Brain microvascular endothelial cell (primary cell): ENCODE results near the gene DDX25.
"Not testable (repeated sequence)": the region's sequence is repeated elsewhere in the genome, so short reads cannot be mapped to it uniquely, and the experiment has no call there.

Source experiments
- DNase-seq: peaks from one replicate; pipeline ENCODE4 v3.0.0-alpha.2; 2020
- H3K27ac ChIP-seq: fragments of 250-450 bp; sonication (Bioruptor Pico); 2 replicates; pipeline ENCODE4 v1.5.1; 2020; ENCODE audit warnings: mild to moderate bottlenecking, moderate library complexity
- H3K27me3 ChIP-seq: fragments of 250-450 bp; sonication (Bioruptor Pico); replicated peaks from 2 replicates; pipeline ENCODE4 v1.5.1; 2020; ENCODE audit warnings: mild to moderate bottlenecking
- H3K36me3 ChIP-seq: fragments of 250-450 bp; sonication (Bioruptor Pico); replicated peaks from 2 replicates; pipeline ENCODE4 v1.5.1; 2020; ENCODE audit warnings: mild to moderate bottlenecking
- H3K4me3 ChIP-seq: 2 replicates; pipeline ENCODE4 v1.5.1; 2011; ENCODE audit warnings: low read depth, mild to moderate bottlenecking, control low read depth, low read length, moderate library complexity
- in situ Hi-C: cut with HindIII; loops from 2 replicates; pipeline ENCODE4 v1.10.0; 2017; ENCODE audit warnings: low sequenced_read_pairs, low pct_ligation_motif_present
- TF ChIP-seq, protein P1 (sequence below): IDR thresholded peaks from 2 replicates; pipeline ENCODE4 v1.5.1; 2011; ENCODE audit warnings: low read depth, mild to moderate bottlenecking, moderate library complexity, low read length, control low read depth, inconsistent platforms; ENCODE audit errors: missing control alignments

The DDX25 gene

DNA sequence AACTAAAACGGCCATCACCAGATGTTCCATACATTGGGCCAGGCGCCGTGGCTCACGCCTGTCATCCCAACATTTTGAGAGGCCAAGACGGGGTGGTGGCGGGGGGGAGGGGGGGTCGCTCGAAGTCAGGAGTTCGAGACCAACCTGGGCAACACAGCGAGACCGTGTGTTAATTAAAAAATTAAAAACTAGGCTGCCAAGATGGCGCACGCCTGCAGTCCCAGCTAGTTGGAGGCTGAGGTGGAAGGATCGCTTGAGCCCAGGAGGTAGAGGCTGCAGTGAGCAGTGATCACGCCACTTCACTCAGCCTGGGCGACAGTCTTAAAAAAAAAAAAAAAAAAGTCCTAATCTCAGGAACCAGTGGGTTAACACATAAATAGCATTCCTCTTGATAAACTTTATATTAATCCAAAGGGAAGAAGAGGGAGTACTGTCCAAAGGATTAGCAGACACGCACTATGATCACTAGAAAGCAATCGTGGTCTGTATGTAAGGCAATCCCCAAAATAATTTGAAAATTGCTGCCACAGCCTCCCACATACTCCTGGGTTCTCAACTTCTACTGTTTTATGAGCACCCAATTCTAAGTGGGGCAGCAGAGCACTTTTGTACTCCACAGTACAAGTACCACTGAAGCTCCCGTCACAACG, 1.9 kb upstream of the DDX25 start:
- no peak for DNase-seq
- Histone ChIP-seq H3K36me3 (no peaks in the 10 kb centered on the region), H3K27me3 (peaks cover 8% of the 10 kb centered on the region), H3K27ac (peak overlapping the region; percentile 22), H3K4me3 (peak overlapping the region; percentile 84)
- TF ChIP-seq, protein P1, sequence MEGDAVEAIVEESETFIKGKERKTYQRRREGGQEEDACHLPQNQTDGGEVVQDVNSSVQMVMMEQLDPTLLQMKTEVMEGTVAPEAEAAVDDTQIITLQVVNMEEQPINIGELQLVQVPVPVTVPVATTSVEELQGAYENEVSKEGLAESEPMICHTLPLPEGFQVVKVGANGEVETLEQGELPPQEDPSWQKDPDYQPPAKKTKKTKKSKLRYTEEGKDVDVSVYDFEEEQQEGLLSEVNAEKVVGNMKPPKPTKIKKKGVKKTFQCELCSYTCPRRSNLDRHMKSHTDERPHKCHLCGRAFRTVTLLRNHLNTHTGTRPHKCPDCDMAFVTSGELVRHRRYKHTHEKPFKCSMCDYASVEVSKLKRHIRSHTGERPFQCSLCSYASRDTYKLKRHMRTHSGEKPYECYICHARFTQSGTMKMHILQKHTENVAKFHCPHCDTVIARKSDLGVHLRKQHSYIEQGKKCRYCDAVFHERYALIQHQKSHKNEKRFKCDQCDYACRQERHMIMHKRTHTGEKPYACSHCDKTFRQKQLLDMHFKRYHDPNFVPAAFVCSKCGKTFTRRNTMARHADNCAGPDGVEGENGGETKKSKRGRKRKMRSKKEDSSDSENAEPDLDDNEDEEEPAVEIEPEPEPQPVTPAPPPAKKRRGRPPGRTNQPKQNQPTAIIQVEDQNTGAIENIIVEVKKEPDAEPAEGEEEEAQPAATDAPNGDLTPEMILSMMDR: no peak
- in situ Hi-C loops: no loop called here

DNA sequence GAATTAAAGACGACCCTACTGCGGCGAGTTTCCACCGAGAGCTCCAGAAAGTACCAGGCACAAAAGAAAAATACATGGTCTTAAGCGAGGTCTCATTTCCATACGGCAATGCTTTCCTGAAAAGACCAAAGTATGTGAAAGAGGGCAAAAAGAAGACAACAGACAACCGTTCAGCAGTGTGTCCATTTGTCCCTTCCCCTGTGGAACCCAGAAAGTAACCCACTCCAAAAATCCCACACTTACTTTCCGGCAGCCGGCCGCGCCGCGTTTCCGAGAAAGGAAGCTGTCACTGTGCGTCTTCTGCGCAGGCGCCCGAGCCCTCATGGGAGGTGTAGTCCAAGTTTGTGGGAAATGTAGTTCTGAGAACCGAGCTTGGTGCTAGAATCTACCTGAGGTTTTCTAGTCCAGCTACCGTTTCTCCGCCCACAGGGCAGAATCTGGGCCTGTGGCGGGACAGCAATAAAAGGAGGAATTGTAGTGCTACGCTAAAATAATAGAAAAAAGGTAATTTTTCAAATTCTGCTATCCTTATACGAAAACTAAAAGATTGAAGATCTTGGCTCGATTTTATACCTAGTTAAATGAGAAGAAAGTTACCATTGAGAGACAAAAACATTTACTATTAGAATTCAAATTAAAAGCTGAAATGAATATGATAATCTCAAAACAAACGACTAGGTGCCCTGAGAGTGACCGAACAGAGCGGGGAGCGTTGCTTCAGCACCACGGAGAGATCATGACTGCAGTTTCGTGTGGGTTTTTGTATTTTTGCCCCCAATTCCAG, 1.2 kb upstream of the DDX25 start, which contains the start of gene PUS3:
Gene PUS3 (minus strand): TSS at position 280 of the 784 bp plus-strand sequence. CDS start 6,922 bp downstream, outside the sequence.
- TF ChIP-seq, protein P1: no peak
- in situ Hi-C loops: no loop called here
- H3K36me3 ChIP-seq: no peaks in the 10 kb centered on the region
- peak within 1 kb of the TSS; percentile 22 for H3K27ac ChIP-seq
- H3K27me3 ChIP-seq: peaks cover 8% of the 10 kb centered on the region
- H3K4me3 ChIP-seq: peak within 1 kb of the TSS; percentile 84
- peak; percentile 85 for DNase-seq

DNA sequence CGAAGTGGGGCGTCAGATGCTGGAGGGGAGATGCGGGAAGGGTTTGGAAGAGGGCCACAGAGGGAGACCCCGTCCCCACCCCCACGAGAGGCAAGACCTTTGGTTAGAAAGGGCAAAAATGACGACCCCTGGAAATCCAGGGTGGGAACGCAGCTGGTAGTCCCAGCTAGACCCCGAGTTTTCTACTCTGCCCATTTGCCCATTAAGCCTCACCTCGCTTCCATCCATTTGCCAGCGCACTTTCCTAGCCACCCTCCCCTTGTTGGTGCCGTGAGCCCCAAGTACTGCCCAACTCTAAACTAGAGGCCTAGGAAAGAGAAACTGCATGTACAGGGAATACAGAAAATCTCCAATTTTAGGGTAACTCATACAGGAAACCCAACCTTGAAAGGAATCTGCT, 370 bp downstream of the DDX25 start:
- TF ChIP-seq, protein P1: no peak
- in situ Hi-C loops: no loop called here
- H3K27ac ChIP-seq: no peak overlapping the region
- no peak for DNase-seq
- H3K4me3 ChIP-seq: no peak overlapping the region
- no peaks in the 10 kb centered on the region for H3K36me3 ChIP-seq
- peaks cover 8% of the 10 kb centered on the region for H3K27me3 ChIP-seq

DNA sequence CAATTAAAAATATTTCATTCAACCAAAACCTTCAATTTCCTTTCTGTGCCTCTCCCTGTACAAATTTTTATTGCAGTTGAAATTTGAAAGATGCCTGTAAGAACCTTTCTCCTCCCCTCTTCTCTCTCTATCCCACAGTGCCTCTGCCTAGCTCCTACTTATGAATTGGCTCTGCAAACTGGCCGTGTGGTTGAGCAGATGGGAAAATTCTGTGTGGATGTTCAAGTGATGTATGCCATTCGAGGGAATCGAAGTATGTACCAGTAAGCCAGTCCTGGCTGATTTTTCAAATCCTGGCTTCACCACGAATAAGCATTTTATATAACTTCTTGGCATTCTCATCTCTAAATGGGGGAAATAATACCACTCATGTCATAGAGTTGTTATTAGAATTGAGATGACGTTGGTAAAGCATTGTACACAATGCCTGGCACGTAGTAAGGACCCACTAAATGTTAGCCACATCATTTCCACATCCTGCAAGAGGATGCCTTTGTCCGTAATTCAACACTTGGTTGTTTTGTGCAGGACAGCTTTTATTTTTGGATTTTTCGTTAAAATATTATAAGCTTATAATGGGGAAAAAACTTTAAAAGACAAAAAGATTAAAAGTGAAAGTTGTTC, 6.0 kb downstream of the DDX25 start:
- Histone ChIP-seq H3K4me3 (no peak overlapping the region), H3K27me3 (no peaks in the 10 kb centered on the region), H3K27ac (no peak overlapping the region), H3K36me3 (no peaks in the 10 kb centered on the region)
- DNase-seq: no peak
- in situ Hi-C loops: no loop called here
- TF ChIP-seq, protein P1: no peak

DNA sequence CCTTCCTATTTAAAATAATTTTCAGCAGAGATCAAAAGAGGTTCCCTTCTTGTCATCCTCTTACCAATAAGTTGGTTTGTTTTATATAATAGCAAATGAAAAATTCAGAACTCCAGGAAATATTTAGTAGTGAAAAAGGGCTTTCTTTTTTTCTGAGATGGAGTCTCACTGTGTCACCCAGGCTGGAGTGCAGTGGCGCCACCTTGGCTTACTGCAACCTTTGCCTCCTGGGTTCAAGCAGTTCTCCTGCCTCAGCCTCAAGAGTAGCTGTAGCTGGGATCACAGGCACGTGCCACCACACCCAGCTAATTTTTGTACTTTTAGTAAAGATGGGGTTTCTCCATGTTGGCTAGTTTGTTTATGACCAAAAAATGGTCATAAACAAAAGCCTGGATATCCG, 10.3 kb downstream of the DDX25 start:
- in situ Hi-C loops, H3K36me3 ChIP-seq, H3K4me3 ChIP-seq, DNase-seq, H3K27me3 ChIP-seq, H3K27ac ChIP-seq: not testable (repeated sequence)

DNA sequence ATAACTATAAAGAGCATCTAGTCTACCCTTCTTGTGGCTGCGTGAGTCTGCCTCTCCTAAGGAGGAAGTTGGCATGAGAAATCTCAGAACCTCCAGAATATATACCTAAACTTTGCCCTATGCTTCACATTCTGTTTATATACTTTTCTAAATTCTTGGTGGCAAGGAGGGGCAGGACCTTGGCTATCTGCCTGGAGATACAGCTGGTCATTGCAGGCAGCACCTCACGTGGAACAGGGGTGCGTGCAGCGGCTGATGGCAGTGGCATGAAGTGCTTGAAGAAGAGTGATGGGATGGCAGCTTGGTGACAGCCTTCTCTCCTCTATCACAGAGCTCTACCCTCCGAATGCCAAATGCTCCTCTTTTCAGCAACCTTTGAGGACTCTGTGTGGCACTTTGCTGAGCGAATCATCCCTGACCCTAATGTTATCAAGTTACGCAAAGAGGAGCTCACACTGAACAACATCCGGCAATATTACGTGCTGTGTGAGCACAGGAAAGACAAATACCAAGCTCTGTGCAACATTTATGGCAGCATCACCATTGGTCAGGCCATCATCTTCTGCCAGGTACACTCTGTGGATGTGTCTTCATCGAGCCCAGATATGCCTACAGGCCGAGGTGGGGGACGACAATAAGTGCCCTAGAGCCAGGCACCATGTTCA, 12.5 kb downstream of the DDX25 start:
- Histone ChIP-seq H3K27ac (no peak overlapping the region), H3K36me3 (no peaks in the 10 kb centered on the region), H3K4me3 (no peak overlapping the region), H3K27me3 (no peaks in the 10 kb centered on the region)
- TF ChIP-seq, protein P1: no peak
- in situ Hi-C loops: no loop called here
- no peak for DNase-seq
